KMS-11 (cell line): Measurements from ENCODE around the gene BTBD16.

Experiments used
- H2AFZ ChIP-seq: fragments of 200-600 bp; sonication (generic); 2 replicates; pipeline ENCODE4 v1.6.1; 2016; ENCODE audit warnings: antibody characterized with exemption, mixed run types, low read depth
- H3K27ac ChIP-seq: fragments of 200-600 bp; sonication (generic); 2 replicates; pipeline ENCODE4 v1.6.1; 2016; ENCODE audit warnings: mild to moderate bottlenecking, mixed run types
- H3K27me3 ChIP-seq: fragments of 200-600 bp; sonication (generic); 2 replicates; pipeline ENCODE4 v1.6.1; 2017; ENCODE audit warnings: mild to moderate bottlenecking, low read depth, mixed run types, moderate library complexity; ENCODE audit not compliant: insufficient read depth
- H3K36me3 ChIP-seq: fragments of 200-600 bp; sonication (generic); 2 replicates; pipeline ENCODE4 v1.6.1; 2017; ENCODE audit warnings: mild to moderate bottlenecking, mixed run types; ENCODE audit not compliant: insufficient read depth
- H3K4me1 ChIP-seq: fragments of 200-600 bp; sonication (generic); 2 replicates; pipeline ENCODE4 v1.6.1; 2016; ENCODE audit warnings: mild to moderate bottlenecking, low read depth, mixed run types; ENCODE audit not compliant: poor library complexity, severe bottlenecking
- H3K4me2 ChIP-seq: fragments of 200-600 bp; sonication (generic); 2 replicates; pipeline ENCODE4 v1.7.0; 2016; ENCODE audit warnings: mild to moderate bottlenecking, mixed run types
- H3K4me3 ChIP-seq: fragments of 200-600 bp; sonication (generic); IDR thresholded peaks from 2 replicates; pipeline ENCODE4 v1.6.1; 2017; ENCODE audit warnings: low read depth, low read length, mixed read lengths; ENCODE audit not compliant: insufficient read depth
- H3K79me2 ChIP-seq: fragments of 200-600 bp; sonication (generic); 2 replicates; pipeline ENCODE4 v1.6.1; 2016; ENCODE audit warnings: low read depth, mixed run types; ENCODE audit not compliant: insufficient read depth
- H3K9ac ChIP-seq: fragments of 200-600 bp; sonication (generic); 2 replicates; pipeline ENCODE4 v1.6.1; 2016; ENCODE audit warnings: mild to moderate bottlenecking, mixed run types
- H4K20me1 ChIP-seq: fragments of 200-600 bp; sonication (generic); 2 replicates; pipeline ENCODE4 v1.6.1; 2016; ENCODE audit warnings: mild to moderate bottlenecking, mixed run types; ENCODE audit not compliant: insufficient read depth
- TF ChIP-seq, protein P1 (sequence below): fragments of 200-600 bp; sonication (generic); conservative IDR thresholded peaks from 2 replicates; pipeline ENCODE4 v1.6.1; 2017; ENCODE audit warnings: low read depth, mild to moderate bottlenecking, antibody characterized with exemption, low read length, moderate library complexity, mixed read lengths

The BTBD16 gene

DNA sequence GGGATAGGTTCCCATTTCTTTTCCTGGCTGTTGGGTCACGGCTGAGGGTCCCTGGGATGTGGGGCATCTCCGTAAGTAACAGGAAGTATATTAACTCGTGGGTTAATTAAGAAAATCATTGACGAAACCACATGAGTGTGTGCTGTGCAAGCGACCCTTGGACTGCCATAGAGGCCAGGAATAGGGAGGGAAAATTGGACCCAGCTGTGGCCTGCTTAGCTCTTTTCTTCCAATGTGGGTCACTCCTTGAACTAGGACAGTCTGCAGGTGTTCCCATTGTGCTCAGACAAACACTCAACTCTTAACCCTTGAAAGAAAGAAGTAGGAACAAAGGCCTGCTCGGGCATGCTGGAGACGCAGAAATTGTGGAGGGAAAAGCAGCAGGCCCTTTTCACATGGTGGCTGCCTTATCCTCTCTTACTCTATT lies 77.9 kb downstream of the BTBD16 start:
- TF ChIP-seq, protein P1, sequence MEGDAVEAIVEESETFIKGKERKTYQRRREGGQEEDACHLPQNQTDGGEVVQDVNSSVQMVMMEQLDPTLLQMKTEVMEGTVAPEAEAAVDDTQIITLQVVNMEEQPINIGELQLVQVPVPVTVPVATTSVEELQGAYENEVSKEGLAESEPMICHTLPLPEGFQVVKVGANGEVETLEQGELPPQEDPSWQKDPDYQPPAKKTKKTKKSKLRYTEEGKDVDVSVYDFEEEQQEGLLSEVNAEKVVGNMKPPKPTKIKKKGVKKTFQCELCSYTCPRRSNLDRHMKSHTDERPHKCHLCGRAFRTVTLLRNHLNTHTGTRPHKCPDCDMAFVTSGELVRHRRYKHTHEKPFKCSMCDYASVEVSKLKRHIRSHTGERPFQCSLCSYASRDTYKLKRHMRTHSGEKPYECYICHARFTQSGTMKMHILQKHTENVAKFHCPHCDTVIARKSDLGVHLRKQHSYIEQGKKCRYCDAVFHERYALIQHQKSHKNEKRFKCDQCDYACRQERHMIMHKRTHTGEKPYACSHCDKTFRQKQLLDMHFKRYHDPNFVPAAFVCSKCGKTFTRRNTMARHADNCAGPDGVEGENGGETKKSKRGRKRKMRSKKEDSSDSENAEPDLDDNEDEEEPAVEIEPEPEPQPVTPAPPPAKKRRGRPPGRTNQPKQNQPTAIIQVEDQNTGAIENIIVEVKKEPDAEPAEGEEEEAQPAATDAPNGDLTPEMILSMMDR: no peak
- no peak overlapping the region for H3K27ac ChIP-seq
- no peak overlapping the region for H3K4me3 ChIP-seq
- no peaks in the 10 kb centered on the region for H4K20me1 ChIP-seq
- H2AFZ ChIP-seq: no peak overlapping the region
- H3K4me2 ChIP-seq: no peak overlapping the region
- H3K79me2 ChIP-seq: no peaks in the 10 kb centered on the region
- no peaks in the 10 kb centered on the region for H3K4me1 ChIP-seq
- no peaks in the 10 kb centered on the region for H3K36me3 ChIP-seq
- no peaks in the 10 kb centered on the region for H3K27me3 ChIP-seq
- no peak overlapping the region for H3K9ac ChIP-seq

DNA sequence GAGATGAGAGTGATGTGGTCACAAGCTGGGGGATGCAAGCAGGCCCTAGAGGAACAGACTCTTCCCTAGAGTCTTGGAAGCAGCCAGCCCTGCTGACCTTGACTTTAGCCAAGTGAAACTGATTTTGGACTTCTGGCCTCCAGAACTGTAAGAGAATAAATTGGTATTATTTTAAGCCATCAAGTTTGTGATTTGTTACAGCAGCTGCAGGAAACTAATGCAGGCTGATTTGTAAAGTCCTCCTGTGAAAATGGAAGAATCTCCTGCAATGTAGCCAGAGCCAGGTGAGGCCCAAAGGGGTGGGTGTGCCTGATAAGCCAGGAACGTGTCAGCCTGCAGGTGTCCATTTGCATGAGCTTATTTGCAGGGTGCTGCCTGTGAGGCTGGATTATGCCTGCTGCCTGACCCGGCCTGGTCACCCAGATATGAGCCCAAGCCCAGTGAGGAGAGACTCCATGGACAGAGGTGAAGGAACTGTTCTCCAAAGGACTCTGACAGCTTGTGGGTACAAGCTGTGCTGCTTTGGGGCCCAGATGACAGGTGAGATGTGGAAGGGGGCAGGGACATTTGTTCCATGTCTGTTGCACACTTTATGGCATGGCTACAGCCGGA lies 78.8 kb downstream of the BTBD16 start:
- Histone ChIP-seq H3K4me1 (no peaks in the 10 kb centered on the region), H3K27ac (no peak overlapping the region), H3K4me3 (no peak overlapping the region), H4K20me1 (no peaks in the 10 kb centered on the region), H3K4me2 (no peak overlapping the region), H3K27me3 (no peaks in the 10 kb centered on the region), H2AFZ (no peak overlapping the region), H3K36me3 (no peaks in the 10 kb centered on the region), H3K9ac (no peak overlapping the region), H3K79me2 (no peaks in the 10 kb centered on the region)
- TF ChIP-seq, protein P1: no peak

DNA sequence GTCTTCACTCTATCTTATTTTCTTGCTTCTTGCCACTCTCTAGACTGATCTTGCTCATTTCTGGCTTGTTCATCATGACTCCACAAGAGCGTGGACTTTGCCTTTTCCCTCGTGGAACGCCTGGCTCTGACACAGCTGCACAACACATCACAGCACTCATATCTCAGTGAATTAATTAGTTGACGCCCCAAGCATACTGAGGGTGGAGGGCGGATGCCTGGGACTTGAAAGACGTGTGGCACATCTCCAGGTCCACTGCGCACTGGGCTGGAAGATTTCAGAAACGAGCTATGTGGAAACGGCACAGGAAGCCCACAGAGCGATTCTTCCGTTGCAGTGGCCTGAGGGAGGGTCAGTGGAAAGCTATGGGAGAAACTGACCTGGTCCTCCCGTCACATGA lies 79.8 kb downstream of the BTBD16 start:
- Histone ChIP-seq H3K9ac (no peak overlapping the region), H3K79me2 (no peaks in the 10 kb centered on the region), H3K27me3 (no peaks in the 10 kb centered on the region), H4K20me1 (no peaks in the 10 kb centered on the region), H3K36me3 (no peaks in the 10 kb centered on the region), H3K4me2 (no peak overlapping the region), H3K4me3 (no peak overlapping the region), H3K27ac (no peak overlapping the region), H3K4me1 (no peaks in the 10 kb centered on the region), H2AFZ (no peak overlapping the region)
- TF ChIP-seq, protein P1: no peak

DNA sequence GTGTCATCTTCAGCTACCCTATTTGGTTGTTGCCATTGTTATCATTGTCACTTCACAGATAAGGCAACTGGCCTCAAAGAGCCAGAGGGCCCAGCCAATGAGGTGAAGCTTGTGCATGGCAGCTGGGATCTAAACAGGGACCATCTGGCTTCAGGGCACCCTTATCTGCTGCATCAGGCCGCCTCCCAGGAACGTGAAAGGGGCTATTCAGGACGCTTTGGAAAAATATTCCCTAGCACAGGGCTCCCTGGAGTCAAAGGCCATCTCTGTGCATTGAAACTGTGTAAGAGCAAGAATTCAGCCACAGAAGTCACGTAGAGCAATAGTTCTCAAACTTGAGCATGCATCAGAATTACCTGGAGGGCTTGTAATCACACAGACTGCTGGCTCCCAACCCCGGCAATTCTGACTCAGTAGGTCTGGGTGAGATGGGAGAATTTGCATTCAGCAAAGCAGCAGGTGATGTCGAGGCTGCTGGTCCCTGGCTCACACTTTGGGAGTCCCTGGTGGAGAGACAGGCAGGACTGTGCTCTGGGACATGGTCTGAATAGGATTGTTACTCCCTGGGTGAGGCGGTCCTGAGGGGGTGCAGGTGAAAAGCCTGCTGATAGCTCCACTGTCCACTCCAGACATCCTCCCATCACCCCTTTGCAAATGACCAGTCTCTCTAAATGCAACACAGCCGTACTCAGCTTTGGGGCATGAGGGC lies 81.9 kb downstream of the BTBD16 start:
- no peak overlapping the region for H2AFZ ChIP-seq
- no peaks in the 10 kb centered on the region for H3K27me3 ChIP-seq
- H3K36me3 ChIP-seq: no peaks in the 10 kb centered on the region
- TF ChIP-seq, protein P1: no peak
- no peak overlapping the region for H3K9ac ChIP-seq
- H3K79me2 ChIP-seq: no peaks in the 10 kb centered on the region
- H3K4me1 ChIP-seq: no peaks in the 10 kb centered on the region
- H4K20me1 ChIP-seq: no peaks in the 10 kb centered on the region
- no peak overlapping the region for H3K4me2 ChIP-seq
- H3K4me3 ChIP-seq: no peak overlapping the region
- H3K27ac ChIP-seq: no peak overlapping the region
